GOT3 (cell line): ENCODE results near the gene MBP.

Experiments used
- DNase-seq: peaks from one replicate; lab custom pipeline; 2025; ENCODE audit warnings: mixed read lengths; lab: John Stamatoyannopoulos, UW

The MBP gene

DNA sequence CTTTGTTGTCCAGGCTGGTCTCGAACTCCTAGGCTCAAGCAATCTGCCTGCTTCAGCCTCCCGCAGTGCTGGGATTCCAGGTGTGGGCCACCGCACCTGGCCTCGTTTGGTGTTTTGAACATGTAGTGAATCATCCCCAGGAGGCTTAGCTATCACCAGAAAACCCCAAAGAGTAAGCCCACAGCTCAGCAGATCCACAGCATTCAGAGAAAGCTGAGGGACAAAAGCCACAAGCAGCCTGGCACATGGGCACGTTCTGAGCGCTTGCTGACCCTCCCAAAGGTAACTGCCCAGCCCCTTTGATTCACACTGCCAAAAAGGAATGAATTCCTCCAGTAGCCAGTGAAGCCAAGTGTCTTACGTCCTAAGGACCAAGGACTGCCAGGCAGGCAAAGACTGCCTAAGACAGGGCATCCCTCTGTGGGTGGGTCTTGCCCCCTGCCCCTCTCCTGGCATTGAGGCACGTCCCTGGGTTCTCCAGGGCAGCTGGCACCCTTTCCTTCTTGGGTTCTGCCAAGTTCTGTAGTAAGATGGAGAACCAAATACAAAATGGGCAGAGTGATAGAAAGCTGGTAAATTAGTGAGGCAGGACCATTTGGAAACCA, 31.7 kb downstream of the MBP start:
- DNase-seq = no peak

DNA sequence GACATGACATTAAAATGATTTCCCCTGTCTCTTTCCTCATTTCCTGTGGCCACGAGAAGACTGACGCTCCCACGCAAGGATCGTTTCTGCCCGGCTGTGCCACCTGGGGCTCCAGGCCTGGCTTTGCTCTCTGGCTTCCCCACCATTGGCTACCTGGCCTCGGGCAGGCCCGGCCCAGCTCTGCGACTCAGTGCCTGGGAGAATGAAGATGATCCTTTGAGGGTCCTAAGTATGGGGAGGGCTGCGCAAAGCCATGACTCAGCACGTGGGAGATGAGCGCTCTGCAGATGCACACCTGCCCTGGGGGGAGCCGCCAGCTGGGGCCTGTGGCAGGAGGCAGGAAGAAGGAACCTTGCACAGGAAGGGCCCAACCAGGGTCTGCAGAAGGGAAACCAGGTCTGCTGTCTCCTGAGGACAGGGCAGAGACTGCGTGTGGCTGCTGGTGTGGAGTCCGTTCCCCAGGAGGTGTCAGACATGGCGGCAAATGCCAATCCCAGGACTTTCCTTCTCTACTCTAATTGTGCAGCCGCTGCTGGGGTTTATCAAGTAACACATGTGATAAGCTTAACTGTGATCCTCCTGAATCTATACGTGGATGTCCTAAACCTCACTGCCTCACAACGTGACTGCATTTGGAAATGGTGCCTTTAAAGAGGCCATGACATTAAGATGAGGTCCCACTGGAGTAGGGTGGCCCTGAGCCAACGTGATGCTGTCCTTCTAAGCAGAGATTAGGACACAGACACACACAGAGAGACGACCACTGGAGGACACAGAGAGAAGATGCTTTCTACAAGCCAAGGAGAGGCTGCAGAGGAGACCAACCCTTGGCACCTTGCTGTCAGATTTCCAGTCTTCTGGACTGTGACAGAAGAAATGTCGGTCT, 32.9 kb downstream of the MBP start:
- no peak for DNase-seq

DNA sequence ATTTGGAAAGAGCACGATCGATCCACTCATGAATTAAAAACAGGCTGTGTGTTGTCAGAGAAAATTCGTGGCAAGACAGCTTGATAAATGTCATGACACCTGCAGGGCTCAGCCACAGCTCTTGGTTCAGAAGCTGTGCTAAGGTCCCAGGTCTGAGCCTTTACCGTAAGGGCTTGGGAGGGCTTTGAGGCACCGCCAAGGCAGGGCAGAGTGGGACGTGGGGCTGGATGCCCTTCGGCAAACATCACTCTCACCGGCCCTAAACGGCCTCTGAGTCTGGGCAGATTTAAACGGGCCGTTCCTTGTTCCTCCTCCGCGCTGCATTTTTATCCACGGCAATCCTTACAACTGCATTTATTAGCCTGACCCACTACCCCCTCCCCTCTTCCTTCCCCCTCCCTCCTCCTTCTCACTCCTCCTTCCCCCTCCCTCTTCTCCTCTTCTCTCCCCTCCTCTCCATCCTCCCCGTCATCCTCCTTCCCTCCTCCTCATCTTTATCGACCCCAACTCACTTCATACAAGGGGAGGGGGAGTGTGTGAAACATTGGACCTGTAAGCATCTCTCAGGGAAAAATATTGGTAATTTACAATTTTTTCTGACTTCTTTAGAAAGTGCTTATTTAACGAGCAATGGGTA, 33.9 kb downstream of the MBP start:
- no peak for DNase-seq

DNA sequence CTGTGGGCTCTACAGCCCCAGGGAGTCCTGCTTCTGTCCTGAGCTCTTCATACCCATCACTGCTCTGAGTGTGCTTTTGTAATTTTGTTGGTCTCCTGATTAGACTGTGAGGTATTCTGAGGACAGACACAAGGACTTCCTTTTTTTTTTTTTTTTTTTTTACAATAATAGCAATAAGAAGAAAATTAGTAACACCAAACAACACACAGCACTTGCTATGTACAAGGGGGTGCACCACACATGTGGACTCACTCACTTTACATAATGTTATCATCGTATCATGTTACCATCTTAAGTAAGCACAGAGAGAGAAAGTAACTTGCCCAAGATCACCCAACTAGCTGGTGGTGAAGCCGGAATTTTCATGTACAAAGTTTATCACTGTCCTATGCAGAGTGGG, 34.6 kb downstream of the MBP start:
- no peak for DNase-seq

DNA sequence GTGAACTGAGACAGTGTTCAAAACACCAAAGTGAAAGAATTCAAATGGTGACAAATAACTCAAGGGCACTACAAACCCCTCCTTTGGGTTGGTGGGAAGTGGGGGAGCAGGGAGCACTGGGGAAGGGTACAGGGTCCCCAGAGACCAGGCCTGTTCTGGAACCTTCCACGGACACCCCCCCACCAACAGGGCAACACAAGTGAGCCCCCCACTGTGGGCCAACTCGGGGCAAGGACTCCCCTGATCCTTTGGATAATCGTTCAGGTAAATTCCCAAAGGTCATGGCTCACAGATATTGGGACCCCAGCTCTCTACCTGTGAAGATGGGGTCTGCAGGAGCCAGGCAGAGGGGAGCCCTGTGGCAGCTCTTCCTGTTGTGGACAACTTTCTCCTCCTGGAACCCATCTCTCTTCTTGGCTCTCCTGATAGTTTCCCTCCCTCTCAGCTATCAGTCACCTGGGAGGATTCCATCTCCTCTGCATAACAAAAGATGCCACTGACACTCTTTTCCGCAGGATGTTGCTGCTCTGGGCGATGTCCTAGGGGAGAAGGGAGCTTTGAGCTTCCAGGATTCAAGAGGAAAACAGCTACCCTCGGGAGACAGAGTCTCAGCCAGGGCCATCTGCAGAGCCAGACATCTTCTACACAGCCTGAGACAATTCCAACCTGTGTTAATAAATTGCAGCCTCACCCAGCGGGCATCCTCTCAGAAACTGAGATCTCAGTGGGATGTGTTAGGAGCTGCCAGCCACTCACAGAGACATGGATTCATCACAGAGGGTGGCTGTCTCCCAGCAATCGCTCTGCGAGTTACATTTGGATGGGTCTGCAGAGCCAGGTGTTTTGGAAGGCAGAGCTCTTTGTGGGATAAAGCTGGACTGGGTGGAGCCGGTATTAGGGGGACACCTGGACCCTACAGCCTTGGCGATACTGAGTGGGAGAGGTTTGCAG, 35.4 kb downstream of the MBP start:
- no peak for DNase-seq

DNA sequence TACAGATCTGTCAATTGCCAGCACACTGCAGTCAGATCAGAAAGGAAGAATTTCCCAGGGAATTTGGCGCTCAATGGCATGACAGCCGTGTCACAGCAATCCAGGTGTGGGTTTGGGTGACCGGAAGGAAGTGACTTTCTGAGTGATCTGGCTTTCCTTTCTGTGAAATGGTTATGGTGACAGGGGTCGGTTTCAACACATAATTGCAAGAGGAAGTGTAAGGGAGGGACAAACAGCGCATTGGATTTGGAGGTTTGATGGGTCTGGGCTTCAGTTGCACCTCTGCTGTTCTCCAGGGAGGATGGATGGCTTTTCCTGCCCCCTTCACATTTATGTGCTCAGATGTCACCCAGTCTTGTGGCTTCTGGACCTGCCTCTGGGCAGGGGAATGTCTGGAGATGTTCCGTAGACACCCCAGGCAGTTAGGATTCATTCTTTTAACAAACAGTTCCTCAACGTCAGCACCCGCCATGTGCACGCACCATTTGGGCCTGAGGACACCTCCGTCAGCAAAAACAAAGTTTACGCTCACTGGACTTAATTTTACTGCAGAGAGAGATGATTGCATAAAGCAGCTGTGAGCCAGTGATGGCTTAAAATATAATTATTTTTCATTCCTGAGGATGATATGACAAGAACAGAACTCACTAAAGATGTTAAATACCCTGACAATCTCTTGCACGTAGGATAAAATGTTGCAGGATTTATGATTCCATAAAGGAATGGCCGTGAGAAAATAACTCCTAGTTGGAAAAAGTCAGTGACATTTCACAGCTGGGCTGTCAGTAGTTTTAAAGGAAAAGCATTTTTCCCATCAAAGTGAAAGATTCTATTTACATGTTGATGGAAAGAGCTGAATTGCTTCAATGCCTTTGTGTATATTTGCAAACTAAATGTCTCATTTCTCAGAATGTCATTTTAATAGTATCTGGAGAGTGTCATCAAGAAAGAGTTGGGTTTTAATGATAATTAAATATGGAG, 36.9 kb downstream of the MBP start:
- no peak for DNase-seq

DNA sequence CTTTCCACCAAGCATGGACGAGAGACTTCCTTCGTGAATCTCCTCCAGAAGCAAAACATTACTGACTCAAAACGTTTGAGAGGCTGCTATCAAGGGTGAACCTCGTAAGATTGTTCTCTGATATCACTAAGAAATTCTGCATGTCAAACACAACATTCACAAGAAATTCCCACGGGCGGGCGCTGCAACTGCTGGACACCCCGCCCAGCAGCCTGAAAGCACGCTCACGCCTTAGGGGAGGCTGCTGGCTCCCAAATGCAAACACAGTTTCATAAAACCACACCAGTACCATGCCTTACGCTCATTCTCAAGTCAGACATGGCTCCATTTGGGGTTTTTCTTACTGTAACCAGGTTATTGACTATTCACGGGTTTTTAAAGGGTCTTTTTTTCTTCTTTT, 39.0 kb downstream of the MBP start:
- DNase-seq = no peak

DNA sequence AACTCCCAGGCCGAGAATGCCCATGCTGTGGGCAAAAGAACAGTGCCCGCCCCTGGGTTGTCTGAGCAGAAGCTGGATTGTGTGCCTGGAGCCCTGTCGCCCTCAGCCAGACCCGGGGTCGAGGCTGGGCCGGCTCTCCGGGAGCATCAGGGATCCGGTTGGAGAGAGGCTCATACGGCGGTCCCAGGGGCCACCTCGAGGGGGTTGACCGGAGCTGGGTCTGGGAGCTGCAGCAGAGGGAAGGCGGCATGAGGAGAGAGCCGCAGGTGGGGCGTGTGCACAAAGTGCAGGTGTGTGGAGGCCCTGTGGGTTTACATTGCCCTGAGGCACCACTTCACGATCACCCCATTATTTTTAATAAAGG, 39.5 kb downstream of the MBP start:
- no peak for DNase-seq

DNA sequence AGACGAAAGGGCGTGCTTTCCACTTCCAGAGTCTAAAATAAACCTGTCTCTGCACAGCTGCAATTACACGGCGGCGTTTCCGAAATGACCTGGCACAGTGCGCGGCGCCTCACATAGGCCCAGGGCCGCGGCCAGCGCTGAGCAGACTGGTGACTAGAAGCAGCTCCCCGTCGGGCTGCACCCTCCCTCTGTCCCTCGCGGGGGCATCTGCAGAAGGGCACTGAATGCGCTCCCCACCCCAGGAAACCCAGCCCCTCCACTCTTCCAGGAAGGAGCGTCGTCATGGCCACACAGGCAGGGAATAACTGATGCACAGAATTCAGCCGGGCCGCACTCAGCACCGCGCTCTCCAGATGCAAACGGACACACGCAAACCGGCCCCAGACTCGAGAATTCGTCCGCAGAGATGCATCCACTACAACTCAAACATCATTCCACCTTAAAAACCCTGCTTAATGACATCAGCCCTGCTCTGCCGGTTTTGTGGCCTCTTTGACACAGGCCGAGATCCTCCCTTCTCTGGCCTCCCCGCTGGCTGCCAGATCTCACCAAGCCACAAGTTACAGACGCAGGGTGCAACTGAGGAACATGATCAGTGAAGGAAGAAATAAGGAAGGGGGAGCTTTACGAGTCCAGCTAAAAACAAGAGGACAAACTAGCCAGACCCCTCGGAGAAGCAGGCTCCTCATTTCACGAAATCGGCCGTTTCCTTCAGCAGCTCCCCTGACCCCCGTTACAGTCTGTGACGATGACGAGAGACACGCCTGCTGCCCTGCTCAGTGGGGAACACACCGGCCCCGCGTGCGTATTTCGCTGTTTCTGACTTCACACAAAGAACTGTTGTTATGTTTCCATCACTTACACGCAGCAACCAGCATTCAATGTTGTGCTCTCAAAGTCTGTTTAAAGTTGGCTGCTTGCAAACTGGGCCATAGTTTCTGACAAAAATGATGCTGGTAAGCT, 40.2 kb downstream of the MBP start:
- DNase-seq = no peak

DNA sequence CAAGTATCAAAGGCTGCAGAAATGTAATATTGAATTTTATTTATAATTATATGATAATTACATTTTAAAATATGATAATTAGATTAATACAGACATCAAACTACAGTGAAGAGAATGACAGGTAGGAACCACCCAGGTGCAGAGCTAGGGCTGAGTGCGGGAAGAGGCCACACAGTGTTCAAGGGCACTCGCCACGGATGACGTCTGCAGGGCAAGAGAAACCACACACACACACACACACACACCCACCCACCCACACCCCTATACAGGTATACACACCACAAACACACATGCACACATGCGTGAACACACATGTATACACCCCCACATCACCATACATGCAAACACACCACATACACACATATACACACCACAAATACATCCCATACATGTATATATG, 41.2 kb downstream of the MBP start:
- DNase-seq = no peak

DNA sequence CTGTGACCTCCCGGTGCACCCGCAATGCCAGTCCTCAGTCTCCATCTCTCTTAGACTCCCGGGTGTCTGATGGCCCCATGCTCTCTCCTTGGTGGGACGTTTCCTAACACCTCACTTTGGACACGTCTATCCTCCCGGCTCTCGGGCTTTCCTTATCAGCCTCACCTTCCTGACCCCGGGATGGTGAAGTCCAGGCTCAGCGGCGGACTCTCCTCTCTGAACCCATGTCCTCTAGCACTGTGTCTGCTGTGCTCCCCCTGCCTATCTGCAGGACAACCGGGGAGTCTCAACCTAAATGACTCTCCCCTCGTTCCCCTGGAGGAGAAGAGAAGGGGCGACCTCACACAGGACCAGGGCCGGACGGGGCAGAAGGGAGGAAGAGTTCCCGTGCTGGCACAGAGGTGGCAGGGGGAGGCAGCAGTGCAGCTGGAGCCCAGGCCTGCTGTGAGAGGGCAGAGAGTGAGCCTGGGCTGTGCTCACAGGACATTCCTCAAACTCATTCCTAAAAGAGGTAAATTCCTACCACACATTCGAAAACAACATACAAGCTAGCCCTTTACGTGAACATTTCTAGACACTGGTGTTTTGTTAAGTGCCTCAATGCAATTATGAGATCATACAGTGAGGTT, 41.9 kb downstream of the MBP start:
- DNase-seq = no peak

DNA sequence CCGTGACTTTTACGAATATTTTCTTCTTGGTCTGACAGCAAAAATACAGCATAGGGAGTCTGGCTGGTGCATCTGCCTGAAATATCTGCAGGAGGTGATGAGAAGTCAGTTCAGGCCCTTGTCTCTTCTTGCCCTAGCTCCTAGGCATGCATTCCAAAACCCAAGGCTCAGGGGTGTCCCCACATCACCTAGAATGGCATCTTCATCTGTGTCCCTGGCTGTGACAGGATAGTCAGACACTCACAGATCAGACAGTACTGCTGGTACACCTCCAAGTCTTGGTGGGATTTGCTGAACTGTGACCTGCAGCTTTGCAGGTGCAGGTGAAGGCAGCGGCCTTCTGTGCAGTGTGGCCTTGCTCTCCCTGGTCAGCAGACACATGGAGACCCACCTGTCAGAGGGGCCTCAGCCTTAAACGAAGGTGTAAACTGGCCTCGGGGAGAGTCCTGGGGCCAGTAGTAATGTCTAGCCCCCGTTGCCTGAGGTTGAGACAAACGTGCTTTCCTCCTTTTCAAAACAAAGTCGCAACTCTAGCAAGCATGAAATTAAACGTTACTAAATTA, 42.8 kb downstream of the MBP start:
- no peak for DNase-seq

DNA sequence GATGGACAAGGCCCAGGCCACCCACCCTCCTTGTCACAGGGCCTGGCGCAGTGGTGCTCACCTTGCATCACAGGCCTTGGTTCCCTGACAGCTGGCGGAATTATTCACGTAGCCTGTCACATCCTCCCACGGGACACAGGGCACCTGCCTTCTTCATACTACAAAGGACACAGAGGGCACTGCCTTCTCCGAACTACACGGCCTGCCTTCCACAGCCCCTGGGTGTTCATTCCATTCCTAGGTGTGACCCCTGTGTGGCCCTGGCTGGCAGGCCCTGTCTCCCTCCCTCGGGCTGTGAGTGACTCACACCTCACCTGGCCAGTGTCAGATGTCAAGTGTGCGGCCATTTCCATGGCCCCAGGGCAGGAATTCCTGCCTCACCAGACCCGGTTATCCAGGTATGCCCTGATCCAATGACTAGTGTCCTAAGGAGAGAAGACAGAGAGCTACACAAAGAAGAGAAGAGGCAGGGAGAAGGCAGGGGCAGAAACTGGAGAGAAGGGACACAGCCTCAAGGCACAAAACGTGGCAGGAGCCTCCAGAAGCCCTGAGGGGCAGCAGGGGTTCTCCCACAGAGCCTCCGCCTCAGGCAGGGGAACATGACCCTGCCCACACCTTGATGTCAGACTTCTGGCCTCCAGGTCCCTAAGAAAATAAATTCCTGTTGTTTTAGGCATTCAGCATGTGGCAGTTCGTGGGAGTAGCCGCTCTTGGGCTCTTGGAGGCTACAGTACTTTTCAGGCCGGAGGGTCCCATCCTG, 43.4 kb downstream of the MBP start:
- DNase-seq = no peak

DNA sequence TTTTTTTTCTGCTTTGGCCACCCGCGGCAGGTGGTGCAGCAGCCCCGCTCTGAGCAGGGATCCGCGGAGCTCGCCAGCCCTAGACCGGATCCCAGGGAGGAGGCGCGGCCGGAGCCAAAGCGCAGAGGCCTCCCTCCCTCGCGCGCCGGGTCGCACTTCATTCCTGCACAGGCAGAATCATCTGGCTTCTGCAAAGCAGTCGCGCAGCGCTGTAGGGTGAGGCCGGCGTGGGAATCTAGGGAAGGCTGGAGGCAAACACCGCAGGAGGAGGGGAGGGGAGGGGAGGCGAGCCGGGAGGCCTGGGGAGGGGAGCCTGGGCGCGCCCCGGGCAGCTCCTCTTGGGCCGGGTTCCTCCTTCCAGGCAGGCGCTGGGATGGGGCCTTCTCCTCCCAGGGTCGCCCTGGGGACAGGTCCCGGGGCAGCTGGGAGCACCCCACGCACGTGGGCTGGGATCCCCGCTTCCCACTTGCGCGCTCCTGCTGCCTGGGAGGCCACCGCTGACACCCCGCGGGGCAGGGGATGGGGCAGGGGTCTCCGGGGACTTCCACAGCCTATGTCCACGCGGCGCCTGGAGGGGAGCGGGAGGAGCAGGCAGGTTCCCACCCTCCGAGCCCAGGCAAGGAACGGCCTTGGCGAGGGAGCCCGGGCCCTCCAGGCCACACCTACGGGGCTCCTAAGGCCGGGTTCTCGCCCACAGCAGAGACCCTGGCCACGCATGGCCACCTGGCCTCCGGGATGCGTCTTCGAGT, 45.0 kb downstream of the MBP start:
- DNase-seq = no peak

DNA sequence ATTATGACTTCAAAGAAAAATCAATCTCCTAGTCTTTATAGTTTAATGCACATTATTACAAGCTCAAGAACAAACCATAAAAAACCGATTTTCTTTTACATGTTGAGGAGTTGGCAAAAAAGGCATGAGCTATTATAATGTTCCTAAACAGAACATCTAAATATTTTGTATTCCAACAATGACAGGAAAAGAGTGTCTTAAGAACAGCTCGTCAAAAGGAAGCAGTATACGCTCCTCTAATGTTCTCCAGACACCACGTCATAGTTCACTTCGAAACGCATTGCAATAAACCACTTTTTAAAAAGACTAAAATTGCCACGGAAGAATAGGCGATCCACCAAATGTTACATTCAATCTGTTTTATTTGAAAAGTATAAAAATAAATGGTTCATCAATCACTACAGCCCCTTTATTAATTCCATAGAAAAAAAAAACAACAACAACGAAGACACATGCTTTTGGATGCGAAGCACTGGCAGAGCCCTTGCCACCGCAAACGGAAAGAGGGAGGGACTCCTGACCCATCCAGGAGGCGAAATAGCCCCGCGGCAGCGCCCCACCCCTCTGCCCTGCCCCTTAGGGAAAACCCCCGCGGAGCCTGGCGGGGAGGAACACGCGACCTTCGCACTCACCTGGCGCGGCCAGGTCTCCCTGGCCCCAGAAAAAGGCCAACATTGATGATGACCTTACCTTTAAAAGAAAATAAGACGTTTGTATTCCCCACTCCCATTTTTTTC, 45.8 kb downstream of the MBP start:
- no peak for DNase-seq

DNA sequence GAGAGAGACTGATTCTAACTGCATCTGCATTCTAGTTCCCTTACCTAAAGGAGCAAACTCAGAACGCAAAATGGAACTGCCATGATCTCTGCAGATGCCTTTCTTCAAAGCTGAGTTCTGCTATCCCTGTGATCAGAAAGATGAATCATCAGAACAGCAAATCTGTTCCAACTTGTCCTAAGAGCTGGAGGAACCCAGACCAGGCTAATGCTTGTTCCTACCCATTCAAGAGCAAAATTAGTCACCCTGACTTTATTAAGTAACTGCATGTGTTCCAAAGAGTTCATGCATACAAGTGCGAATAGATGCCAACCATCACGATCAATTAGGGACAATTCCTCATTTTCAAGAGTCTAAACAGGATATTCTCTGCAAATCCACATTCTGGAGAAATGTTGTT, 46.5 kb downstream of the MBP start:
- no peak for DNase-seq

DNA sequence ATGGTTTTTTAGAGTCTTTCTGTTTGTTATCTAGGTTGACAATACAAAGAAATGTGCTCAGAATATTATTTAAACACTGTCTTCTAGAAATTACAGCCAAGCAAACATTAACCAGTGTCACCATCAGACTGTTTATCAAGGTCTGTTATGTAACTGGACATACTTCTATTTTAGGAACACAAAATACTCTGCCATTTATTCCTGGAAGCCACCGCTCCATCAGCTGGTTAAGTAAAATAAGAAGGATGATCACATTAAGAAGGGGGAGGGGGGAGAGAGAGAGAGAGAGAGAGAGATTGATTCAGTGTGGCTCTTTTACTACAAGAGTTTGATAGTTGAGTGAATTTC, 47.9 kb downstream of the MBP start:
- DNase-seq = no peak
